SK-N-SH treated with all-trans-retinoic acid at 6 μM for 48 hours (cell line): ENCODE measurements around the gene AKAP14.
A peak's percentile ranks its signal among the peaks of the same experiment; 100 is the strongest.

Source experiments
- ATAC-seq: fragments of 200-7000 bp; cut with Tn5 transposase; 3 replicates; pipeline ENCODE4 v1.9.1; 2020; ENCODE audit warnings: mild to moderate bottlenecking, moderate library complexity
- ARNTL ChIP-seq: fragments of 450-650 bp; formaldehyde crosslinking; IDR thresholded peaks from 2 replicates; pipeline ENCODE4 v1.5.0; 2020; ENCODE audit warnings: low read depth, mild to moderate bottlenecking, moderate library complexity, borderline replicate concordance
- BACH2 ChIP-seq: fragments of 250-450 bp; sonication (Bioruptor Pico); IDR thresholded peaks from 2 replicates; pipeline ENCODE4 v1.9.0; 2021; ENCODE audit warnings: mild to moderate bottlenecking, borderline replicate concordance
- ESRRG ChIP-seq: fragments of 250-450 bp; sonication (Bioruptor Pico); IDR thresholded peaks from 2 replicates; pipeline ENCODE4 v1.6.1; 2021; ENCODE audit warnings: mild to moderate bottlenecking
- GLIS3 ChIP-seq: fragments of 250-450 bp; sonication (Bioruptor Pico); IDR thresholded peaks from 2 replicates; pipeline ENCODE4 v1.5.0; 2020; ENCODE audit warnings: mild to moderate bottlenecking, moderate library complexity
- ISL1 ChIP-seq: fragments of 250-450 bp; sonication (Bioruptor Pico); IDR thresholded peaks from 2 replicates; pipeline ENCODE4 v2.1.2; 2022; ENCODE audit warnings: mild to moderate bottlenecking, moderate library complexity
- OSR1 ChIP-seq: fragments of 250-450 bp; sonication (Bioruptor Pico); IDR thresholded peaks from 2 replicates; pipeline ENCODE4 v1.8.0; 2022; ENCODE audit warnings: moderate library complexity, mild to moderate bottlenecking, inconsistent platforms
- PATZ1 ChIP-seq: fragments of 250-450 bp; sonication (Bioruptor Pico); IDR thresholded peaks from 2 replicates; pipeline ENCODE4 v1.8.0; 2020; ENCODE audit warnings: mild to moderate bottlenecking, moderate library complexity, borderline replicate concordance
- POU6F1 ChIP-seq: fragments of 250-450 bp; sonication (Bioruptor Pico); IDR thresholded peaks from 2 replicates; pipeline ENCODE4 v1.8.0; 2021; ENCODE audit warnings: low read depth, mild to moderate bottlenecking, moderate library complexity, borderline replicate concordance
- PPARA ChIP-seq: fragments of 250-450 bp; sonication (Bioruptor Pico); IDR thresholded peaks from 2 replicates; pipeline ENCODE4 v1.5.0; 2020; ENCODE audit warnings: mild to moderate bottlenecking, borderline replicate concordance
- RARB ChIP-seq: fragments of 250-450 bp; sonication (Bioruptor Pico); IDR thresholded peaks from 2 replicates; pipeline ENCODE4 v1.8.0; 2021; ENCODE audit warnings: mild to moderate bottlenecking, moderate library complexity
- SNAI2 ChIP-seq: fragments of 250-450 bp; sonication (Bioruptor Pico); IDR thresholded peaks from 2 replicates; pipeline ENCODE4 v1.5.0; 2020; ENCODE audit warnings: mild to moderate bottlenecking, moderate library complexity
- TOX ChIP-seq: fragments of 250-450 bp; sonication (Bioruptor Pico); IDR thresholded peaks from 2 replicates; pipeline ENCODE4 v1.8.0; 2021; ENCODE audit warnings: mild to moderate bottlenecking, moderate library complexity, borderline replicate concordance
- TSHZ2 ChIP-seq: fragments of 250-450 bp; sonication (Bioruptor Pico); IDR thresholded peaks from 2 replicates; pipeline ENCODE4 v1.5.0; 2020; ENCODE audit warnings: mild to moderate bottlenecking, moderate library complexity
- ZC3H10 ChIP-seq: fragments of 250-450 bp; sonication (Bioruptor Pico); IDR thresholded peaks from 2 replicates; pipeline ENCODE4 v1.5.1; 2021; ENCODE audit warnings: mild to moderate bottlenecking, moderate library complexity
- ZFP3 ChIP-seq: fragments of 250-450 bp; sonication (Bioruptor Pico); IDR thresholded peaks from 2 replicates; pipeline ENCODE4 v1.5.0; 2020; ENCODE audit warnings: mild to moderate bottlenecking, moderate library complexity
- ZNF565 ChIP-seq: fragments of 450-650 bp; formaldehyde crosslinking; conservative IDR thresholded peaks from 2 replicates; pipeline ENCODE4 v1.5.0; 2020; ENCODE audit warnings: low read depth, mild to moderate bottlenecking, moderate library complexity
- ZNF70 ChIP-seq: fragments of 450-650 bp; formaldehyde crosslinking; IDR thresholded peaks from 2 replicates; pipeline ENCODE4 v1.5.0; 2020; ENCODE audit warnings: mild to moderate bottlenecking, moderate library complexity
- ZNF8 ChIP-seq: fragments of 450-650 bp; formaldehyde crosslinking; IDR thresholded peaks from 2 replicates; pipeline ENCODE4 v1.5.0; 2020; ENCODE audit warnings: mild to moderate bottlenecking, moderate library complexity
- TF ChIP-seq, protein P1 (sequence below): fragments of 250-450 bp; sonication (Bioruptor Pico); IDR thresholded peaks from 2 replicates; pipeline ENCODE4 v1.5.1; 2020; ENCODE audit warnings: low read depth, mild to moderate bottlenecking, moderate library complexity

The AKAP14 gene

GRCh38 chrX:119942173-119942819, 46.6 kb downstream of the AKAP14 start:
- no peak for ATAC-seq
- no peak for TF ChIP-seq POU6F1
- no peak for TF ChIP-seq ZNF565 (CRISPR knock-in tag)
- no peak for TF ChIP-seq ARNTL (CRISPR knock-in tag)
- TF ChIP-seq ZNF70 (CRISPR knock-in tag) = no peak
- no peak for TF ChIP-seq ESRRG (CRISPR knock-in tag)
- TF ChIP-seq SNAI2 (CRISPR knock-in tag) = no peak
- no peak for TF ChIP-seq RARB (CRISPR knock-in tag)
- TF ChIP-seq TSHZ2 (CRISPR knock-in tag) = no peak
- TF ChIP-seq ZNF8 = no peak
- no peak for TF ChIP-seq ZFP3
- TF ChIP-seq, protein P1, sequence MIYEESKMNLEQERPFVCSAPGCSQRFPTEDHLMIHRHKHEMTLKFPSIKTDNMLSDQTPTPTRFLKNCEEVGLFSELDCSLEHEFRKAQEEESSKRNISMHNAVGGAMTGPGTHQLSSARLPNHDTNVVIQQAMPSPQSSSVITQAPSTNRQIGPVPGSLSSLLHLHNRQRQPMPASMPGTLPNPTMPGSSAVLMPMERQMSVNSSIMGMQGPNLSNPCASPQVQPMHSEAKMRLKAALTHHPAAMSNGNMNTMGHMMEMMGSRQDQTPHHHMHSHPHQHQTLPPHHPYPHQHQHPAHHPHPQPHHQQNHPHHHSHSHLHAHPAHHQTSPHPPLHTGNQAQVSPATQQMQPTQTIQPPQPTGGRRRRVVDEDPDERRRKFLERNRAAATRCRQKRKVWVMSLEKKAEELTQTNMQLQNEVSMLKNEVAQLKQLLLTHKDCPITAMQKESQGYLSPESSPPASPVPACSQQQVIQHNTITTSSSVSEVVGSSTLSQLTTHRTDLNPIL (CRISPR knock-in tag) = no peak
- no peak for TF ChIP-seq OSR1 (CRISPR knock-in tag)
- TF ChIP-seq PATZ1 = no peak
- no peak for TF ChIP-seq ZC3H10 (CRISPR knock-in tag)
- TF ChIP-seq, all 23 proteins: peak for 0

DNA sequence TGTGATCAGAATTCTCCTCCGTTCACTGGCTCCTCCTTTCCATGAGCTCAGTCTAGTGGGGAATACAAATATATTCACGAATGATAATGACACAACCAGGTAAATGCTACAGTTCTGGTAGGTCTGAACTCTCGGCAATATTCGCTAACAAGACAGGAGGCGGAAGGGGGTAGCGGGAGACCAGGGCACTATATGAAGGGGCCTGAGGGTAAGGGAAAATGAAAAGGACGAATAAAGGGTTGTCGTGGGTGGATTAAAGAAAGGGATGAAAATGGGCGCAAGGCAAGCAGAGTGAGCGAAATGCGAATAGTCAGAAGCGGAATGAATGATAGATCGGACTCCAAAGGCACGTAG, 47.1 kb downstream of the AKAP14 start:
- TF ChIP-seq GLIS3 (CRISPR knock-in tag) (no peak), BACH2 (CRISPR knock-in tag) (no peak), PPARA (no peak)
- peak; percentile 42 for ATAC-seq

GRCh38 chrX:119943185-119943988, 47.7 kb downstream of the AKAP14 start, which contains the start of gene NKAP:
TSS of gene NKAP (minus strand) at chrX:119943751. CDS start at chrX:119943605, 146 bp downstream.
- ATAC-seq = peak; percentile 94
- TF ChIP-seq OSR1 (CRISPR knock-in tag) (no peak), ZFP3 (peak; percentile 75), PPARA (peak; percentile 64; the same call in 1 of the 2 replicates), PATZ1 (peak; percentile 89; the same call in 1 of the 2 replicates), RARB (CRISPR knock-in tag) (0 out of 2 replicates have a peak, but pooled peaks have one; percentile 31), ISL1 (no peak), ZNF565 (CRISPR knock-in tag) (0 out of 2 replicates have a peak, but pooled peaks have one; percentile 41), TOX (CRISPR knock-in tag) (no peak)
- TF ChIP-seq, all 23 proteins: peak for 5
